Fibroblast of skin of right biceps (primary cell): ENCODE data around the gene POLH.
"Not testable (repeated sequence)": the region's sequence is repeated elsewhere in the genome, so short reads cannot be mapped to it uniquely, and the experiment has no call there.

Source experiments
- DNase-seq: peaks from one replicate; pipeline ENCODE4 v3.0.0-alpha.2; 2013

POLH gene

DNA sequence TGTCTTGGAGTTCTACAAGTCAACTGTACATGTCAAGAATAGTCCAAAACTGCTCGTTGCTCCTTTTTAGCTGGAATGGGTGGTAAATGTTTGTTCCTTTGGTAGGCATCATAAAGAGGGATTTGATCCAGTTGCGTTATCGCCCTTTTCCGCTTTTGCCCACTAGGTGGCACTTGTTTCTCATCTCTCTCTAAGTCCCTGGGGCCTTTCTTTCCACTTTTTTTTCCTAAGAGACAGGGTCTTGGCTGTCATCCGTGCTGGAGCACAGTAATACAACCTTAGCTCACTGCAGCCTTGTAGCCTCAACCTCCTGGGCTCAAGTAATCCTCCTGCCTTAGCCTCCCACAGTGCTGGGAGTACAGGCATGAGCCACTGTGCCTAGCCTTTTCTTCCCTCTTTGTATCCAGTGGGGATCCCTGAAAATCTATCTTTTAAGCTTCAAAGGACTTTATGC is 32.4 kb downstream of the POLH start:
- DNase-seq, result peak; percentile 73

DNA sequence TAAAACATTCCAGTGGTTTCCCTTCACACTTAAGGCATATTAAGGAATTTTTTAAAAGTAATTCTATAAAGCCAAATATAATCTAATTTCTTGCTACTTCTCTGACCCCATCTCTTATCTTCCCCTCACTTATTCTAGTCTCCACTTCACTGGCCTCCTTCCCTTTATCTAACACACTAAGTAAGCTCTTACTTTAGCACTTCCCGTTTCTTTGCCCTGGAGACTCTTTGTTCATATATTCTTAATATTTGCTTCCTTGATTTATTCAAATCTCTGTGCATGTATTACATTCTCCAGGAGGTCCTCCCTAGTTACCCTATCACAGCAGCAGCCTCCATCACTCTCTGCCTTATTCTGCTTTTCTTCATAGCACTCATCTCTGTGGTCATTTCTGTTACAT is 32.8 kb downstream of the POLH start:
- DNase-seq, result no peak

DNA sequence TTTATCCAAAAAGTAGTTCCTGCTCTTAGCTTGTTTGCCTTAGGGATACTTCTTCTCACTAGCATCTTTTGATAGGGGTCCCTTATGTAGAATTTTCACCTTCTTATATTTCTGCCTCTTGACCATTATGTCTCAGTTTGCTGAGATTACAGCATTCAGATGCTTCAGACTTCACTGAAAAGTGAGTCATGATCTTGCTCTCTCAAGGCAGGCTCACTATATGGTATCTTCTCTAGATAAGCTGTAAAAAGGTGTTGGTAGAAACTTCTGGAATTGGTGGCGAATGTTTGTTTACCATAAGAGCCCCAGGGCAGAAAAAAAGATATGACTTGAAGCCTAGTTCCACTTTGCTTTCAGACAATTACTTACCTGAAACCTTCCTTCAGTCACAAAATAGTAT is 33.4 kb downstream of the POLH start:
- DNase-seq, result no peak

DNA sequence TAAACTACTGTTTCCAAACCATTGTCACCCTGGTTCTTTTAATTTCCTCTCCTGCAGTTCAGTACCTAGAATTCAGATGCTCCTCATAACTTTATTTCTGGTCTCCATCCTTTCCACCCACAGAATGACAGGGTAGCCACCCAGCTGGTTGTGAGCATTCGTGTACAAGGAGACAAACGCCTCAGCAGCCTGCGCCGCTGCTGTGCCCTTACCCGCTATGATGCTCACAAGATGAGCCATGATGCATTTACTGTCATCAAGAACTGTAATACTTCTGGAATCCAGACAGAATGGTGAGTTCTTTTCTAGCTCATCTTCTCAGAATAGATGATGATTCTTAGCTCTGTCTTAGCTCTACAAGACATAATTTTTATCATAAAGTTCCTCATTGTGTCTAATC is 34.4 kb downstream of the POLH start:
- no peak for DNase-seq

DNA sequence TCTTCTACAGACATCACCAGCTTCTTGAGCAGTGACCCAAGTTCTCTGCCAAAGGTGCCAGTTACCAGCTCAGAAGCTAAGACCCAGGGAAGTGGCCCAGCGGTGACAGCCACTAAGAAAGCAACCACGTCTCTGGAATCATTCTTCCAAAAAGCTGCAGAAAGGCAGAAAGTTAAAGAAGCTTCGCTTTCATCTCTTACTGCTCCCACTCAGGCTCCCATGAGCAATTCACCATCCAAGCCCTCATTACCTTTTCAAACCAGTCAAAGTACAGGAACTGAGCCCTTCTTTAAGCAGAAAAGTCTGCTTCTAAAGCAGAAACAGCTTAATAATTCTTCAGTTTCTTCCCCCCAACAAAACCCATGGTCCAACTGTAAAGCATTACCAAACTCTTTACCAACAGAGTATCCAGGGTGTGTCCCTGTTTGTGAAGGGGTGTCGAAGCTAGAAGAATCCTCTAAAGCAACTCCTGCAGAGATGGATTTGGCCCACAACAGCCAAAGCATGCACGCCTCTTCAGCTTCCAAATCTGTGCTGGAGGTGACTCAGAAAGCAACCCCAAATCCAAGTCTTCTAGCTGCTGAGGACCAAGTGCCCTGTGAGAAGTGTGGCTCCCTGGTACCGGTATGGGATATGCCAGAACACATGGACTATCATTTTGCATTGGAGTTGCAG is 37.9 kb downstream of the POLH start:
- no peak for DNase-seq

DNA sequence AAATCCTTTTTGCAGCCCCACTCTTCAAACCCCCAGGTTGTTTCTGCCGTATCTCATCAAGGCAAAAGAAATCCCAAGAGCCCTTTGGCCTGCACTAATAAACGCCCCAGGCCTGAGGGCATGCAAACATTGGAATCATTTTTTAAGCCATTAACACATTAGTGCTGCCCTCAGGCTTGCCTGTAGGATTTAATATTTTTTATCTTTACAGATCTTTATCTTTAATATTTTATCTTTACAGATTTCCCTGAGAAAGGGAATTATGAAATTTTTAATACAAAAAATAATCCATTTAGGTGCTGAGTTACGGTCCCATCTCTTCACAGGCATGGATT is 38.4 kb downstream of the POLH start:
- no peak for DNase-seq

DNA sequence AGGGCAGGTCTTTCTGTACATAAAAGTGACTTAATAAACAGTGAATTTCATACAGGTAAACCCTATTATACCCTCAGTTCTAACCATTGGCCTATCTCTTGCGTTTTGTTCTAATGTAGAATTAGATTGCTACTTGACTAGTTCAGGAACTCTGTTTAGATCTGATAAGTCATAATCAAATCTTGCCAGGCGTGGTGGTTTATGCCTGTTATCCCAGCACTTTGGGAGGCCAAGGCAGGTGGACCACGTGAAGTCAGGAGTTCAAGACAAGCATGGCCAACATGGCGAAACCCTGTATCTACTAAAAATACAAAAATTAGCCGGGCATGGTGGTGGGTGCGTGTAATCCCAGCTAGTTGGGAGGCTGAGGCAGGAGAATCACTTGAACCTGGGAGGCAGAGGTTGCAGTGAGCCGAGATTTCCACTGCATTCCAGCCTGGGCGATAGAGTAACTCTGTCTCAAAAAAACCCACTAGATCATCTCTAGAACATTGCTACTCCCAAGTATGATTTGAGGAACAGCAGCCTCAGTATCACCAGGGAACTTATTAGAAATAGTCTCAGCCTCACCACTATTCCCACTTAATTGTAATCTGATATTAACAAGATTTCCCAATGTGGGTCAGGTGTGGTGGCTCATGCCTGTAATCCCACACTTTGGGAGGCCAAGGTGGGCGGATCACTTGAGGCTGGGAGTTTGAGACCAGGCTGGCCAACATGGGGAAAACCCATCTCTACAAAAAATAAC is 40.9 kb downstream of the POLH start:
- no peak for DNase-seq

DNA sequence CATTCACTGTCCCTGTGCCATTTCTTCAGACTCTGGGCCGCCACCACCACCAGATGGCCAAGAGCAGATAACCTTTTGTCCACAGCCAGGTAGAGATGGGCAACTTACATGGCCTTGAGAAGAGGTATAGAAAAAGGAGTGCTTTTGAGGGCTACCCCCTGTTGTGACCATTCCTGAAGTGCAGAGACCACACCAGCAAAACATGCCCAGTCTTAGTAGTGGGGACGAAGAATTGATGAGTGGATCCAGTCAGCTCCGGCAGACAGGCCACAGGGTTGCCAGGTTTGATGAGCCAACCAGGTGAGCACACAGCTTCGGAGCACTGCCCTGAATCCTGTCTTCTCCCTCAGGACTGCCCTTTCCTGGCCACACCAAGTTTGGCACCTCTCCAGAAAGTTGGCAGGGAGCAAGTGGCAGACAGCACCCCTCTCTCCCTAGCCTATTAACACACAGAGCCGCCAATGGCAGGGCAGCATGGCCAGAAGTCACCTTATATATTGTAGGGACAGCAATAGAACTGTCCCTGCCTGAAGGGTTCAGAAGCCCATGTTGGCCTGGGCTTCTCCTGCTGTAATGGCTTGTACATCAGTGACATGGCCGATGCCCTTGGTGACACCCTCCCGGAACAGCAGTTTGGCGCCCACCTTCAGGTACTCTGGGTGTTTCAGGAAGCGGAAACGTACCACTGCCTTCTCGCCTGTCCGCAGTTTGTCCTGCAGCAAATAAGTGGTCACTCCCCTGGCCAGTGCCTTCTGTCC is 45.3 kb downstream of the POLH start:
- no peak for DNase-seq

DNA sequence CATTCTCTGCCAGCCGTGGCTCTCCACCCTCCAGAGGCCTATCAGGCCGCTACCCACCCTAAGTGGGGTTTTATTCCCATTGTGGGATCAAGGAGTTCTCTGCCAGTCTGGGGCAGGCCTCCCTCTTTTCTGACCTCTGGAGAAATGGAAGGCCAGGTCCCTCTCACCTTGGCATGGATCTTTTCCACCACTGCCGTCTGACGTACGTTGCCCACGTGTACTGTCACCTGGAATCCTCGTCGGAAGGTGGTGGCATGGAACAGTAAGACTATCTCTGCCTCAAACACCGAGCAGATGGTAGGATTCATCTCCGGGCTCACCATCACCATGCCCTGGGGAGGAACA is 45.8 kb downstream of the POLH start:
- DNase-seq, result no peak

DNA sequence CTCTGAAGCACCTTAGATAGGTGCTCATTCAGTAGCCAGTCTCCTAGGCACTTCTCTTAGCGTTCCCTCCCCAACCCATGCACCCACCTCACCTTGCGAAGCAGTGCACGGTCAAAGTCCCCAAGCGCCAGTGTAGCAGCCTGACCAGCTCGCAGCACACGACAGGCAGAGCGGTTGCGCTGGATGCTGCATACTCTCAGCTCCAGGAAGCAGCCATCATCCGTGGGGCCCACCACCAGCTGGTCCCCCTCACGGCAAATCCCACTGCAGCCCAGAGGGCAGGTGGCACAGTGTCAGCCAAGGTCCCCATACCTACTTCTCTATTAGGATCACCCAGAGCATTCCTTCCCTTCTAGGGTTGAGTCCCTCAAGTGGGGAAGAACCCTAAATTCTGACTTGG is 46.6 kb downstream of the POLH start:
- no peak for DNase-seq

DNA sequence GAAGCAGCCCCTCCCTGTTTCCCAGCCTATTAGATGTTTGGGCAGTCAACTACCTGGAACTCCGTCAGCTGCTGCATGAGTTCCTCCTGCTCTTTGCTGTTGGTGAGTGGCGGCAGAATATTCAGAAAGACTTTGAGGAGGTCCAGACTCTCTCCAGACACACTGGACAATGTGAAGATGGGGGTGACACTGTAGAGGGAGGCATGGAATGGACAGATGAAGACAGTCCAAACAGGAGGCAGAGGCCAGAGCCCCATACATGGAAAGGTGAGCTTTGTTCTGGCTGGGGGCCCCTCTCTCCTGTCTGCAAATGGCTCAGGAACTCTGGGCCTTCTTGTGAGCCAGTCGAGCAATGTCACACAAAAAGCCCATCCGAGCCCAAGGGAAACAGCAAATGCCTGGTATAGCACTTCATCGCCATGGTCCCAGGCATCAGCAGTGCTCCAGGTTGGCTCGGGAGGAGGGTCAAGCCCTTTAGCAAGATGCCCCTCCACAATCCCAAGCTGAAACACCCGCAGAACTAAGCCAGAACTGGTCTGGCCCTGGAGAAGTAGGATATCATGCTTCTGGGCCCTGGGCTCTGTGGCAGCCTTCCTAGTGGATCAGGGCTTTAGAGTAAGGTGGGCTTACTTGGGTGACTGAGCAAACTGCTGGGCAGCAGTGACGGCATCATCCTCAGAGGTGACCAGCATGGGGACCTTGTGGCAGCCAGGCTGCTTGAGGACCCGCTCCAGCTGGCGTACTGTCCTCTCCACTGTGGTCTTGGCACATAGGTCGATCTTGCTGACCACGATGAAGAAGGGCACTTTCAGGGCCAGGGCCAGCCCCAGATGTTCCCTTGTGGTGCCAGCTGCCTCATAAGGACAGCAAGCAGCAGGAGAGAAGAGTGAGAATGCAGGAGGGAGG is 48.1 kb downstream of the POLH start:
- no peak for DNase-seq

DNA sequence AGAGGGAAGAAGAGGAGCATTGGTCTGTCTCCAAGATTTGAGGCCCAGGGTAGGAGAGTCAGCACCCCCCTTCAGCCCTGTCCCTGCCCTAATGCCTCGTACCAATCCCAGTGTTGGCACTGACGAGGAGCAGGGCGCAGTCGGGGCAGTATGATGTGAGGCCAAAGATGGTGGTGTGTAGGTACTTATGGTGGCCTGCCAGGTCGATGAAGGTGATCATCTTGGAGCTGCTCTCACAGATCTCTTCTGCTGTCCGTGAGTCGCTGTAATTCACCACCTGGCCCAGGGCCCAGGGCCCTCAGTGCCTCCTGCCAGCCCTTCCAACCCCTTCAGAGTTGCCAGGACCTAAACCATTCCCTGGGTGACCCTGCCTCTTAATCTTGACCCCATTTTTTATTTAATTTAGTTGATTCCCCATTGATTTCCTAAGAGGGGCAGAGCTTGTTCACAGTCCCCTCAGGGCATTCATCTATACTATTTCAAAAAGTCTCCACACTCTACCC is 48.9 kb downstream of the POLH start:
- no peak for DNase-seq

DNA sequence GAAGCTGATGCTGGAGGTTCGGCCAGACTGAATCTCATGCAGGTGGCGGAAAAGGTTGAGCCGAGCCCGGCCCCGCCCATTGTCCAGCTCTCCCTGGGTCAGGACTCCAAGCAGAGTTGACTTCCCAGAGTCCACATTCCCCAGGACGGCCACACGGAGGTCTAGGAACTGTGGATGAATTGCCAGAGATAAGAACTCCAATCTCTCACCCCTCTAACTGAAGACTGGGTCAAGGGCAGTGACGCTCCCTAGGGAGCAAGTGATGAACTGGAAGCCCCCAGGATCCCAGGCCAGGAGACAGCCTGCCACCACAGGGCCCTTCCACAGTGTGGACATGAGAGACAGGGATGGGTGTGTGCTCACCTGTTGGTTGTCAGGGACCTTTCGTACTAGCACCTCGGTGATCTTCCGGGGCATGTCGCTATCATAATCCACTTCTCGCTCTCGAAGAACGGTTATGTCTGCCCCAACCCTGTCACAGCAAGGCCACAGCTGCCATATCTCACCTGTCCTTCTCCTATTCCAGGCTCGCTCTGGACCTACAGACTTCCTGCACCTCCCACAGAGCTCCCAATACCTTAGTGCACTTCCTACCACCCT is 49.5 kb downstream of the POLH start:
- no peak for DNase-seq

DNA sequence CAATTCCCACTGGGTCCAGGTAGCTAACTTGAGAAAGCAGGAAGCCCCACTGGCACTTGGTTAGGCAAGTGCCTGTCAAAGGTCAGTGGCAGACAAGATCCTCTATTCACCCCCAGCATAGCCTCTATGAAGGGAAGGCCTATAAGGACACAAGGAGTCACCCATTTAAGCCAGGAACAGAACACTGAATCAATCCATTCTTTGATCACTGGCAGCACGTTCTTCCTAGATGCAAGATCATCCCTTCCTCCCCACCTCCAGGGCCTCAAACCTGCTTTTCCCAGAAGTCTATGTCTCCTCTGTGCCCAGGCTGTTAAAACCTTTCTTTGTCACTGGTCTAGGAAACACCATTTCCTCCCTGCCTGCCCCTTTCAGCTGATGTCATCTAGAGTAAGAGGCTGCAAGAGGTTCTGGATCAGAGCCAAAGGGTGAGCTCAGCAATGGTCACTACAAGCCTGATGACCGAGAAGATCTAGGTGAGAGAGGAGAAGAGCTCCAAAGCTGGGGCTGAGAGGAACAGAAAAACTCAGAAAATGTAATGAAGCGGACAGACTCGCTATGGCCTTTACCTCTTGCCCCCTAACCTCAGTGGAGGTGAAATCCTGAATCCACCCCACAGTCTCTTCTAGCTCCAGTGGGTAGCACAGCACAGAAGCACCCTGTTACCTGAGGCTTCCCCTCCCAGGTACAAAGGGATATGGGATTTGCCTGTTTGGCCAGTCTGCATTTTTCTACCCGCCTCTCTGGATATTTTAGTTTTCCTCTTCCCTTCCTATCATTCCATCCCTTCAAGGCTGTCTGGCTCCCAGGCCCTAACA is 51.2 kb downstream of the POLH start:
- peak; percentile 94 for DNase-seq

DNA sequence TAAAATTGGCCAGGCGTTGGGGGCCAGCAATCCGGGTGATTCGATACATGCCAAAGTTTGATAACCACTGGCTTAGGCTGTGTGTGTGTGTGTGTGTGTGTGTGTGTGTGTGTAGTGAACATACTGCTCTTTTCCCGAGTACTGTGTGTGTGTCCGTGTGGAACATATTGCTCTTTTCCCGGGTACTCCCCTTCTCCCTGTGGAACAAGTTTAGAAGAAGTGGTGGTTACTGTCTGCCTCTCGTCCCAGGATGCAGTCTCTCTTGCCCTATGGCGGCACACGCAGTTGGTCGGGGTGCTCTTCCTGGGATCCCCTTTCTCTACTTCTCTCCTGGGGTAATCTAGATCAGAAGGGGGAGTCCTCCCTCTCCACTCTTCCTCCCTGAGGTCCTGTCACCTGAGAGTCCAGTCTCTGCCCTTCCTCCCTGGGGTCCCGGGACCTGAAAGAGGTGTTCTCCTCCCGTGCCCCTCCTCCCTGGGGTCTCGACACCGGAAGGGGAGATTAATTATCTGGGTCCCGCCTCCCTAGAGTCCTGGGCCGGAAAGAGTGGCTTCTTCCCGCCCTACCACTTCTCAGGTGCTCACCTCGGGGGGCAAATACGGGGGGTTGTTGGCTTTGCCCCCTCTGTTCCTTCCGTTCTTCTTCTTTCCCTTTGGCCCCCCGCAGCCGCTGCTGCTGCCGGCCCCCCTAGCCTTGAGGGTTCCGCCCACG is 52.6 kb downstream of the POLH start:
- DNase-seq, result peak; percentile 62

DNA sequence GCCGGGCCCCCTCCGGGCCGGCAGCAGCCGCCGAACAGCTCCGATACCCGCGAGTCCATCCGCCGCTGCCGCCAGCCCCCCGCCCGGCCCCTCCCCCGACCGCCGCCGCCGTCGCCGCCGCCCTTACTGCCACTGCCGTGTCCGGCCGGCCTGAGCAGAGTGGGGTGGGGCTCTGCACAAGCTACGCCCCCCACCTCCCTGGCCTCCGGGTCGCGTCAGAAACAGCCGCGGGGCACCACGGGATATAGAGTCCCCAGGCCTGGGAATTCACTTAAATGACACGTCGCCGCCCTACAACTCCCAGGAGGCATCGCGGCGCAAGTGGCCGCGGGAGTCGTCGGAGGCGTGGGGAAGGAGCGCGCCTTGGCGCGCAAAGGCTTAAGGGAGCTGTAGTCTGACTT is 53.1 kb downstream of the POLH start, which contains the start of gene GTPBP2:
TSS of gene GTPBP2 (minus strand) at position 161 of the 401 bp plus-strand sequence. CDS start at position 59, 102 bp downstream.
- peak; percentile 99 for DNase-seq

DNA sequence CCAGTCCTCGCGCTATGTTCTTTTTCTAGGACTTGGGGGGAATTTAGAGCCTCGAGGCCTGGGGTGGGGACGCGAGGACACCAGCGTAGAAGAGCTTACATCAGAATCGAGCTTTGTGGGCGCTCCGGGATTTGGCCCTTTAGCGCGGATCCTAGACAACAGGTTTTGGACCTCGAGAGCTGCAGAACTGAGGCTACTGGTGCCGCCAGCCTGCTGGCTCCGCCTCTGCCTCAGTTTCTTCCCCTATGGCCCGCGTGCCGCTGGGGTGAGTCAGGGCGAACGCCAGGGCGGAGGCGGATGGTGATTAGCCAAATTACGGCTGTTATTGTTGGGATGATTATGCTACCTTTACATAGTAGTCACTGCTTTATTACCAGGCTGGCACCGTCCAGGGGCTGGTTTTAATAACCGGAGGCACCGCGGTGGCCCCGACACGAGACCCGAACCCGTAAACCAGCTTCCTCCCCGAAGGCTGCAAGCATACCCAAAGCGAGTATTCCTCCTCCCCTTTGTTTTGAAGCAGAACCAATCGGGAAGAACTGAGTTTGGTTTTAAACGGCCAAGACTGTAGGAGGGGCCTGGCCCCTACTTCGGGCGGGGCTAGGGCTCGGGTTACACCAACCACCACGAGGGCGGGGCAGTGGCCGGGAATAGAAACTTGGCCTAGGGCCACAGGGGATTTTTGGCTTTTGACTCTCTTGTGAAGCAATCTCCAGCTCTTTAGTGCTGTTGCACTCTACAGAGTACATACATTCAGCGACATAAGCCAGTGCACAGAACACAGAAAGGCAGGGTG is 53.7 kb downstream of the POLH start:
- DNase-seq, result peak; percentile 99

DNA sequence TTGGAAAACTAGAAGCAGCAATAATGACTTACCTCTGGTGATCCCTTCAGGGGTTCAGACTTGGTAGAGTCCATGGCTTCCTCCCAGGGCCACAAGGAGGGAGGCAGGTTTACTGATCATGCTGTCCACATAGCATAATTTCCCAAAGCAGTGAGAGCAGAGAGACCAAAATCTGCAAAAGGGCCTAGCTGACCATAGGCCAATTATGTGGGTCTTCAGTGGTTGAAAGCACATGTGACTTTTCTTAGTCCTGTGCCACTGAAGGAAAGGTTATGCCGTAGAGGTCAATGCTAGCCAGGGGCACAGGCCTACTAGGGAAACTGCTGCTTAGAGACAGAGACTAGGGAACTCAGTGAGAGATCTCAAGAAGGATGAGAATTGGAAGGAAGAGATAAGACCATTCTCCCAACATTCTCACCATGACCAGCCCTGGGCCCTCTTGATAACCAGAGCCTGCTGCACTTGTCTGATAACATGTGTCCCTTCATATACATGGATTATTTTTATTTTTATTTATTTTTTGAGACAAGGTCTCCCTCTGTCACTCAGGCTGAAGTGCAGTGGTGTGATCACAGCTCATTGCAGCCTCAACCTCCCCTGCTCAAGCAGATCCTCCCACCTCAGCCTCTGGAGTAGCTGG is 55.1 kb downstream of the POLH start:
- DNase-seq, result no peak

DNA sequence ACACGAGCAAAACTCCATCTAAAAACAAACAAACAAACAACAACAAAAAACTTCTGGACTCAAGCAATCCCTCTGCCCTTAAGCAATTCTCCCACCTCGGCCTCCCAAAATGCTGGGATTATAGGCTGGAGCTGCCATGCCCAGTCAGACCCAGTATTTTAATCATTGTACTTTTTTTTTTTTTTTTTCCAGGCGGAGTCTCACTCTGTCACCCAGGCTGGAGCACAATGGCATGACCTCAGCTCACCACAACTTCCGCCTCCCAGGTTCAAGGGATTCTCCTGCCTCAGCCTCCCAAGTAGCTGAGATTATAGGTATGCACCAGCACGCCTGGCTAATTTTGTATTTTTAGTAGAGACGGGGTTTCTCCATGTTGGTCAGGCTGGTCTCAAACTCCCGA is 57.0 kb downstream of the POLH start:
- DNase-seq, result not testable (repeated sequence)
